Ascending aorta (tissue), 2 donors: Measurements from ENCODE around the gene KRT40. TPM values are rescaled to one million over a fixed set of nuclear protein-coding genes. Genes with fewer than 3 reads are reported as not detected.

ENCODE experiments used
- DNase-seq, 2 donors: peaks; one replicate each; pipeline ENCODE4 v3.0.0-alpha.2; 2019; ENCODE audit warnings: low spot score in 2 of 2
- H3K27ac ChIP-seq, 2 donors: fragments of 200-600 bp; sonication (generic); one replicate each; pipeline ENCODE4 v1.5.1; 2016 to 2017; ENCODE audit warnings: mild to moderate bottlenecking in 1 of 2
- H3K27me3 ChIP-seq: fragments of 200-600 bp; sonication (generic); one replicate; pipeline ENCODE4 v1.5.1; 2017
- H3K36me3 ChIP-seq, 2 donors: fragments of 200-600 bp; sonication (generic); one replicate each; pipeline ENCODE4 v1.5.1; 2016
- H3K4me1 ChIP-seq, 2 donors: fragments of 200-600 bp; sonication (generic); one replicate each; pipeline ENCODE4 v1.5.1; 2016 to 2017; ENCODE audit warnings: mild to moderate bottlenecking in 1 of 2
- H3K4me3 ChIP-seq, 2 donors: fragments of 200-600 bp; sonication (generic); one replicate each; pipeline ENCODE4 v1.5.1; 2016 to 2017; ENCODE audit warnings: mild to moderate bottlenecking in 1 of 2
- H3K9me3 ChIP-seq, 2 donors: fragments of 200-600 bp; sonication (generic); one replicate each; pipeline ENCODE4 v1.5.1; 2016
- intact Hi-C: fragments of 100-400 bp; cut with DNase I; formaldehyde crosslinking; loops from one replicate; pipeline ENCODE4 v1.15.1; 2023
- total RNA-seq: library from RNA; depleted of rRNA; stranded (reverse); fragments of >200 nt; gene quantifications from one replicate; pipeline ENCODE4 v1.1.0, GENCODE V29; 2016
- TF ChIP-seq, protein P1 (sequence below), 3 experiments: fragments of 200-600 bp in 2 of 3; fragments of 450-650 bp in 1 of 3; sonication (generic) in 2 of 3; IDR thresholded peaks; one replicate each; pipeline ENCODE4 v1.5.1; 2016 to 2019; ENCODE audit warnings: antibody characterized with exemption in 3 of 3, mild to moderate bottlenecking in 1 of 3, moderate library complexity in 1 of 3

The KRT40 gene
- total RNA-seq, 1 donor from 2014 or later: not detected

DNA sequence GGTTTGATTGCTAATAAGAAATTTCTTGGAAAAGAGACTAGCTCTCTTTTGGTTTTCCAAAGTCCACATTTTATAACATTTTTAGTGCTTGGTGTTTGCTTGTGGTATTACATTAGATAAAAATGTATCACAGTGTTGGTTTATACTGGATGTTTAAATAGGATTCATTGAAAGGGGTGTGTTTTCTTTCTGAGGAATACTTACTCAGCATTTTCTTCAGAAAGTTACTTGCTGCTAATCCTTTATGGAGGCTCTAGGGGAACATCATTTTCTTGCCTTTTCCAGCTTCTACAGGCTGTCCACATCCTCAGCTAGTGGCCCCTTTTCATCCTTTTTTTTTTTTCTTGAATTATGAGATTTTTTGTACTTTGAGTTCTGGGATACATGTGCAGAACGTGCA is 16.5 kb downstream of the KRT40 start:
- no peaks in the 10 kb centered on the region for H3K27me3 ChIP-seq
- H3K4me1 ChIP-seq: no peaks in the 10 kb centered on the region
- no peaks in the 10 kb centered on the region for H3K9me3 ChIP-seq
- H3K36me3 ChIP-seq: no peaks in the 10 kb centered on the region
- intact Hi-C loops: no loop called here
- H3K4me3 ChIP-seq: no peak overlapping the region
- H3K27ac ChIP-seq: no peak overlapping the region
- TF ChIP-seq, protein P1, sequence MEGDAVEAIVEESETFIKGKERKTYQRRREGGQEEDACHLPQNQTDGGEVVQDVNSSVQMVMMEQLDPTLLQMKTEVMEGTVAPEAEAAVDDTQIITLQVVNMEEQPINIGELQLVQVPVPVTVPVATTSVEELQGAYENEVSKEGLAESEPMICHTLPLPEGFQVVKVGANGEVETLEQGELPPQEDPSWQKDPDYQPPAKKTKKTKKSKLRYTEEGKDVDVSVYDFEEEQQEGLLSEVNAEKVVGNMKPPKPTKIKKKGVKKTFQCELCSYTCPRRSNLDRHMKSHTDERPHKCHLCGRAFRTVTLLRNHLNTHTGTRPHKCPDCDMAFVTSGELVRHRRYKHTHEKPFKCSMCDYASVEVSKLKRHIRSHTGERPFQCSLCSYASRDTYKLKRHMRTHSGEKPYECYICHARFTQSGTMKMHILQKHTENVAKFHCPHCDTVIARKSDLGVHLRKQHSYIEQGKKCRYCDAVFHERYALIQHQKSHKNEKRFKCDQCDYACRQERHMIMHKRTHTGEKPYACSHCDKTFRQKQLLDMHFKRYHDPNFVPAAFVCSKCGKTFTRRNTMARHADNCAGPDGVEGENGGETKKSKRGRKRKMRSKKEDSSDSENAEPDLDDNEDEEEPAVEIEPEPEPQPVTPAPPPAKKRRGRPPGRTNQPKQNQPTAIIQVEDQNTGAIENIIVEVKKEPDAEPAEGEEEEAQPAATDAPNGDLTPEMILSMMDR (IDR thresholded peaks at IDR 0.05): no peak
- no peak for DNase-seq

DNA sequence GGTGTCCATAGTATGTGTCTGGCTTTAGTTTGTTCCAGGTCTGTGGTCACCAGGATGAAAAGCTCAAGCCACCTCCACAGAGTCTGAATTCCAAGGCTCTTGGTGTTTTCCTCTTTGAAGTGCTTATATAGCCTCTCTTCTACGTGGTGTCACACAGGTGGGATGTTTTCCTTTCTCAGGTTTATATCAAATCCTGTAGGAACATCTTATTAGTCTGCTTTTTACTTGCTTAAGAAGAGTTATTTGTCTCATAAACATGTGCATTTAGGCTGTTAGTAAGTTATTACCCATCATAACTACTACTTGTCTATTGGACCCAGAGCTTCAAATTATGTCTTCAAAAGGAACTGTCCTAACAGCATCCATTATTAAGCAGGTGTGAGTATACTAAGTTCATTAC is 17.3 kb downstream of the KRT40 start, which contains the start of gene KRT39:
Gene KRT39, minus strand, starts transcription at position 101 of the 400 bp plus-strand sequence. Its CDS starts 92 bp downstream, at position 9.
- TF ChIP-seq, protein P1 (IDR thresholded peaks at IDR 0.05): no peak
- Histone ChIP-seq H3K36me3 (no peaks in the 10 kb centered on the region), H3K9me3 (no peaks in the 10 kb centered on the region), H3K4me1 (no peaks in the 10 kb centered on the region), H3K27ac (no peak within 1 kb of the TSS), H3K4me3 (no peak within 1 kb of the TSS), H3K27me3 (no peaks in the 10 kb centered on the region)
- intact Hi-C loops: no loop called here
- DNase-seq: no peak

DNA sequence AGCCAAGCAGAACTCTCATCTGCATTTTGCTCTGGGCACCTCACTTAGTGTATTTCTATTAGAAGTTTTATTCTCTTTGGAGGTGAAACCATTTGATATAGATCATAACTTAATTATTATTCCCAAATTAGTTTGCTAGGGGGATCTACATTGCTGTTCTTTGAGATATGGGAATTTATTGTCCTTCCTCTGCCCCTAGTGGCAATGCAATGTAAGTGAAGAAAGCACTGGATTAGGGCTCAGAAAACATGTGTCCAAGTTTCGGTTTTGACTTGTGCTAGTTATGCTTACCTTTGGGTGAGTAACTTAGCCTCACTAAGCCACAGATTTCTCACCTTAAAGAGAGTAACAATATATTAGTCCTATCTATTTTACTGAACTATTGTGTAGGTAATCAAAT is 20.3 kb downstream of the KRT40 start:
- Histone ChIP-seq H3K27me3 (no peaks in the 10 kb centered on the region), H3K4me1 (no peaks in the 10 kb centered on the region), H3K27ac (no peak overlapping the region), H3K4me3 (no peak overlapping the region), H3K9me3 (no peaks in the 10 kb centered on the region), H3K36me3 (no peaks in the 10 kb centered on the region)
- DNase-seq: no peak
- intact Hi-C loops: no loop called here
- TF ChIP-seq, protein P1 (IDR thresholded peaks at IDR 0.05): peak in 2 of 3 experiments; percentile 34 to 36

DNA sequence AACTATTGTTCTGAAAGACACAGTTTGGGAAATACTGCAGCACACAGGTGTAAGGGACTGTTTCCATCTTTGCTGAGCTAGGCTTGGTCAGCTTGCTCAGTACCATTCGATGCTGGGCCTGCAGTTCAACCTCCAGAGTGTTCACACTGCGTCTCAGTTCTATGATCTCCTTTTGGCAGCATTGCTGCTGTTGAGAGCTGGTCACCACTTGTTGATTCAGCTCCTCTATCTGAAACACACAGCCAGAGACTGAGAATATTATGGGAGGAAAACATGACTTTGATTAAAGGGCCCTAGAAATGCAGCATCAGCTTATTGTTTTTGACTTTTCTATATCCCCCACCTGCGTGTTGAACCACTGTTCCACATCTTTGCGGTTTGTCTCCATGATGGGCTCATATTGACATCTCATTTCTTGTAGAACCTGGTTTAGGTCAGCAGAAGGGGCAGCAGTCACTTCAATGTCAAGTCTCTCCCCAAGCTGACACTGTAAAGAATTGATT is 22.0 kb downstream of the KRT40 start:
- H3K4me3 ChIP-seq: no peak overlapping the region
- no peak for DNase-seq
- H3K36me3 ChIP-seq: no peaks in the 10 kb centered on the region
- no peak overlapping the region for H3K27ac ChIP-seq
- no peaks in the 10 kb centered on the region for H3K4me1 ChIP-seq
- no peaks in the 10 kb centered on the region for H3K9me3 ChIP-seq
- intact Hi-C loops: no loop called here
- H3K27me3 ChIP-seq: no peaks in the 10 kb centered on the region
- TF ChIP-seq, protein P1 (IDR thresholded peaks at IDR 0.05): no peak

DNA sequence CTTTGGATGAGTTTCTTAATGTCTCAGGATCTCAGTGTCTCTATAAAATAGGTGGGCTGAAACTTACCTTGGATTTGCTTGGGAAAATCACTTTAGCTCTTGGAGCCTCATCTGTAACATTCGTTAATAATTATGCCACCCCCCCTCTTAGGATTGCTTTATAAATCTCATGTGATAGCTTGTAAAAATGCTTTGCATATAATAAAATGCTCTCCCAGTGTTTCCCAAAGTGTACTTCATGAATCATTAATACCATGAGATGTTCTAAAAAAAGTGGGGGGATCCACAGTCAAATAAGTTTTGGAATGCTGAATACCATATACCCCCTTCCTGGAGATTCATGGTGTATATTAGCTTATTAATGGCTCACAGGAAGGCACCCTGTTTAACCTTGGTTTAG is 22.5 kb downstream of the KRT40 start:
- no peak overlapping the region for H3K27ac ChIP-seq
- DNase-seq: no peak
- no peak overlapping the region for H3K4me3 ChIP-seq
- H3K9me3 ChIP-seq: no peaks in the 10 kb centered on the region
- H3K36me3 ChIP-seq: no peaks in the 10 kb centered on the region
- intact Hi-C loops: no loop called here
- no peaks in the 10 kb centered on the region for H3K27me3 ChIP-seq
- TF ChIP-seq, protein P1 (IDR thresholded peaks at IDR 0.05): no peak
- H3K4me1 ChIP-seq: no peaks in the 10 kb centered on the region

DNA sequence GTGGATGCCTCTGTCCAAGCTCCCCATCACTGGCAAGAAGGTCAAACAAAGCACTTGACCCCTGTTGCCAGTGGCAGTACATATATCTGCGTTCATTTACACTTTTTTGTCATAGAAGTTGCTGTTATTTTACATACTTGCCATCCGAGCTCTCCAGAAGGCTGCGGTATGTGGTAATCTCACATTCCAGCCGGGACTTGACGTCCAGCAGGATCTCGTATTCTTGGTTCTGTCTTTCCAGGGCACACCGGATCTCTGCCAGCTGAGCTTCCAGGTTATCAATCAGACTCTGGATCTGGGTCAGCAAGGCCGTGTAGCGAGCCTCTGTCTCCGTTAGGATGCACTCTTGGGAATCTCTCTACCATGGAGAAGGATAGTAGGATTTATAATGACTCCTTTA is 24.0 kb downstream of the KRT40 start:
- no peaks in the 10 kb centered on the region for H3K4me1 ChIP-seq
- no peaks in the 10 kb centered on the region for H3K36me3 ChIP-seq

More for the DNA sequence above, 24.0 kb downstream of the KRT40 start:
- Histone ChIP-seq H3K27ac (no peak overlapping the region), H3K4me3 (no peak overlapping the region), H3K27me3 (no peaks in the 10 kb centered on the region), H3K9me3 (no peaks in the 10 kb centered on the region)
- TF ChIP-seq, protein P1 (IDR thresholded peaks at IDR 0.05): no peak
- intact Hi-C loops: no loop called here
- no peak for DNase-seq
